Ovary (tissue), 9 donors: ENCODE data around the gene ARPC2. TPM values are rescaled to one million over a fixed set of nuclear protein-coding genes. Genes with fewer than 3 reads are reported as not detected.

Experiments
- DNase-seq, 5 donors: peaks; one replicate each; pipeline ENCODE4 v3.0.0-alpha.2; 2019 to 2020
- H3K27ac ChIP-seq, 2 donors: fragments of 200-600 bp; one replicate each; pipeline versions ENCODE4 v1.5.1 to v1.8.0; 2019 to 2022
- H3K27me3 ChIP-seq: fragments of 200-600 bp; one replicate; pipeline ENCODE4 v1.8.0; 2022
- H3K36me3 ChIP-seq: fragments of 200-600 bp; sonication (generic); one replicate; pipeline ENCODE4 v1.5.1; 2019
- H3K4me1 ChIP-seq: one replicate; pipeline ENCODE4 v1.8.1; 2013; ENCODE audit warnings: mild to moderate bottlenecking, moderate library complexity; ENCODE audit not compliant: insufficient read depth
- H3K4me3 ChIP-seq: fragments of 200-600 bp; sonication (generic); one replicate; pipeline ENCODE4 v1.5.1; 2017
- H3K9me3 ChIP-seq, 2 donors: fragments of 200-600 bp in 1 of 2; sonication (generic) in 1 of 2; one replicate each; pipeline versions ENCODE4 v1.5.1 to v1.8.1; 2013 to 2019; ENCODE audit warnings: mild to moderate bottlenecking in 1 of 2, moderate library complexity in 1 of 2
- CTCF ChIP-seq, 3 donors: fragments of 450-650 bp in 2 of 3; fragments of 200-600 bp in 1 of 3; IDR thresholded peaks; one replicate each; pipeline versions ENCODE4 v1.5.1 to v1.8.0; 2016 to 2022; ENCODE audit warnings: antibody characterized with exemption in 3 of 3, mild to moderate bottlenecking in 1 of 3
- EP300 ChIP-seq: sonication (generic); formaldehyde crosslinking; IDR thresholded peaks from one replicate; pipeline ENCODE4 v1.6.1; 2017; ENCODE audit warnings: antibody characterized with exemption
- POLR2A ChIP-seq: fragments of 450-650 bp; IDR thresholded peaks from one replicate; pipeline ENCODE4 v1.6.1; 2017; ENCODE audit warnings: antibody characterized with exemption, mild to moderate bottlenecking, moderate library complexity
- WGBS, 3 donors: extraction: QIAGEN DNeasy Blood & Tissue Kit in 1 of 3; methylation state at CpG; one replicate each; pipeline versions ENCODE4 v1.1.5 to v1.1.7; 2013 to 2017; 5-methylcytosine and 5-hydroxymethylcytosine counted together
- intact Hi-C, 4 donors: fragments of 100-400 bp; cut with DNase I; formaldehyde crosslinking; loops; one replicate each; pipeline versions ENCODE4 v1.11.0 to v1.15.1; 2022 to 2023
- polyA plus RNA-seq, 2 donors: library from polyadenylated mRNA; stranded (reverse); fragments of 200-250 nt in 1 of 2; fragments of 350-450 nt in 1 of 2; fragmentation: Illumina TruSeq in 1 of 2; extraction: RNeasy Lipid Tissue Mini Kit (QIAGEN cat#74804) in 1 of 2; gene quantifications; one replicate each; pipeline ENCODE4 v1.2.3, GENCODE V29; 2013 to 2014
- total RNA-seq, 7 donors: library from RNA; depleted of rRNA in 2 of 7; stranded (reverse); fragments of >200 nt in 2 of 7; fragmentation: NEBNext Ultra II Directional in 3 of 7; extraction: Animal tissue kit (Norgen Biotek cat#: 25700) in 3 of 7; gene quantifications; one replicate each; pipeline versions ENCODE4 v1.1.0 to v1.2.4, GENCODE V29; 2016 to 2023
- donor health status: DM: no; HTN: no; CAD: no; lungs with moderate emphysema.
- donor health status: DM: no; HTN: no; CAD: no.
- donor health status: Bipolar disorder and iron deficiency.
- donor health status: DM: yes; HTN: yes; CAD: no.
- donor health status: DM: no; HTN: no; CAD: no.
- donor health status: DM: yes; HTN: yes; CAD: no.

Gene ARPC2
- total and polyA plus RNA-seq, 9 donors = 135 to 357 (median 170) TPM

GRCh38 chr2:218265626-218266025, 48.6 kb downstream of the ARPC2 start:
- DNase-seq = peak in 2 of 5 donors; percentile 19 to 34
- Histone ChIP-seq H3K27ac (no peak overlapping the region), H3K4me3 (no peak overlapping the region), H3K27me3 (no peaks in the 10 kb centered on the region), H3K4me1 (peaks cover 9% of the 10 kb centered on the region), H3K36me3 (no peaks in the 10 kb centered on the region), H3K9me3 (no peaks in the 10 kb centered on the region)
- TF ChIP-seq EP300 (no peak), CTCF (IDR thresholded peaks at IDR 0.05) (no peak), POLR2A (no peak)
- WGBS, 3 donors = 82 to 88% (median 84%) methylated on average over 8 of the region's 8 CpGs
- intact Hi-C loops = loop anchor here in 2 of 4 donors (5.0 kb wide), 2 partner anchors 48 to 78 kb away; partner anchors contain the start of gene ARPC2 (in 1 of the 2)

GRCh38 chr2:218266316-218266979, 49.5 kb downstream of the ARPC2 start:
- no peaks in the 10 kb centered on the region for H3K27me3 ChIP-seq

GRCh38 chr2:218267259-218267658, 50.3 kb downstream of the ARPC2 start:
- no peak overlapping the region for H3K4me3 ChIP-seq
- H3K36me3 ChIP-seq = no peaks in the 10 kb centered on the region

More at GRCh38 chr2:218266316-218266979, 49.5 kb downstream of the ARPC2 start:
- 91 to 95% (median 94%) methylated on average over 15 of the region's 15 CpGs for WGBS, 3 donors
- Histone ChIP-seq H3K4me1 (peaks cover 15% of the 10 kb centered on the region), H3K36me3 (no peaks in the 10 kb centered on the region), H3K27ac (no peak overlapping the region), H3K4me3 (no peak overlapping the region), H3K9me3 (no peaks in the 10 kb centered on the region)
- peak in 2 of 5 donors; percentile 19 to 37 for DNase-seq
- intact Hi-C loops = loop anchor here in 2 of 4 donors (5.0 kb wide), 2 partner anchors 49 to 79 kb away; partner anchors contain the start of gene ARPC2 (in 1 of the 2)
- TF ChIP-seq CTCF (IDR thresholded peaks at IDR 0.05) (no peak), EP300 (no peak), POLR2A (no peak)

More at GRCh38 chr2:218267259-218267658, 50.3 kb downstream of the ARPC2 start:
- peaks cover 13% of the 10 kb centered on the region for H3K4me1 ChIP-seq
- no peaks in the 10 kb centered on the region for H3K27me3 ChIP-seq
- TF ChIP-seq CTCF (IDR thresholded peaks at IDR 0.05) (no peak), POLR2A (no peak), EP300 (no peak)
- intact Hi-C loops = loop anchor here in 2 of 4 donors (5.0 kb wide), 2 partner anchors 50 to 80 kb away; partner anchors contain the start of gene ARPC2 (in 1 of the 2)
- DNase-seq = peak in 1 of 5 donors; percentile 30
- H3K27ac ChIP-seq = no peak overlapping the region
- 94 to 98% (median 95%) methylated on average over 6 of the region's 6 CpGs for WGBS, 3 donors
- no peaks in the 10 kb centered on the region for H3K9me3 ChIP-seq
